ENCODE measurements around the gene CDC42EP1. TPM values are rescaled to one million over a fixed set of nuclear protein-coding genes. Genes with fewer than 3 reads are reported as not detected.
"Not testable (repeated sequence)": the region's sequence is repeated elsewhere in the genome, so short reads cannot be mapped to it uniquely, and the experiment has no call there.

The CDC42EP1 gene
- polyA plus RNA-seq, 3 donors, result 5.9 to 13.2 (median 8.5) TPM

DNA sequence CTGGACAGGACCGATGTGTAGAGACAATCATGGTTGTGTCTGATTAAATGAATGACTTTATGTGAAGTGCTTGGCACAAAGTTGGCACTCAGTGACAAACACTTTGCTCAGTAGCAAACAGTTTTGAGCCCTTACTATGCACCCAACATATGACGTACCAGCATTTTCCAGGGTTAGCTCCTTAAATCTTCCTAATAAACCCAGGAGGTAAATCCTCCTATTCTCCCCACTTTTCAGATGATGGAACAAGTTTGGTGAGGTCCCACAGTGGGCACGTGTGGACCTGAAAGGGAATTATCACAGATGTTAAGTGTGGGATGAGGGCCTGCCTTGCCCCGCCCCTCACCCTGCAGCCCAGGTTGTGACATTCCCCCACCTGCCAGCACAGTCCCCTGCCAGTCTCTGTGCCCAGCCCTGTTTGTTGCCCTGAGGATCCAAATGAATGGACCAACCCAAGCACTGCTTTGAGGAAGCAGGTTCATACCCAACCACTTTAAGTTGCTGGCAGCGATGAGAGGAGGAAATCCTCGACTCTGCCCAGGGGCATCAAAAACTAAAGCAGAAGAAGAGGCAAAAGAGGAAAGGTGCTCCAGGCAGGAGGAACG, 34.4 kb upstream of the CDC42EP1 start:
- no peaks in the 10 kb centered on the region for H3K9me3 ChIP-seq (replicated peaks in 1 of 2; ENCODE audit: control insufficient read depth in 1 of 2, insufficient read depth in 1 of 2, low read length in 2 of 2)
- no peak overlapping the region for H3K4me3 ChIP-seq (replicated peaks in 1 of 3; ENCODE audit: low read depth in 2 of 3, low read length in 3 of 3)
- Mint-ChIP-seq H3K4me1 (peaks cover 12% of the 10 kb centered on the region), H3K27ac (peak overlapping the region in 1 of 7 donors; percentile 75), H3K4me3 (no peak overlapping the region), H3K36me3 (no peaks in the 10 kb centered on the region), H3K9me3 (peaks cover 0 to 3% (median 0%) of the 10 kb centered on the region in 7 donors), H3K27me3 (ENCODE audit: low read depth in 3 of 3) (peaks cover 18 to 27% (median 20%) of the 10 kb centered on the region in 3 donors)
- TF ChIP-seq, protein P1, sequence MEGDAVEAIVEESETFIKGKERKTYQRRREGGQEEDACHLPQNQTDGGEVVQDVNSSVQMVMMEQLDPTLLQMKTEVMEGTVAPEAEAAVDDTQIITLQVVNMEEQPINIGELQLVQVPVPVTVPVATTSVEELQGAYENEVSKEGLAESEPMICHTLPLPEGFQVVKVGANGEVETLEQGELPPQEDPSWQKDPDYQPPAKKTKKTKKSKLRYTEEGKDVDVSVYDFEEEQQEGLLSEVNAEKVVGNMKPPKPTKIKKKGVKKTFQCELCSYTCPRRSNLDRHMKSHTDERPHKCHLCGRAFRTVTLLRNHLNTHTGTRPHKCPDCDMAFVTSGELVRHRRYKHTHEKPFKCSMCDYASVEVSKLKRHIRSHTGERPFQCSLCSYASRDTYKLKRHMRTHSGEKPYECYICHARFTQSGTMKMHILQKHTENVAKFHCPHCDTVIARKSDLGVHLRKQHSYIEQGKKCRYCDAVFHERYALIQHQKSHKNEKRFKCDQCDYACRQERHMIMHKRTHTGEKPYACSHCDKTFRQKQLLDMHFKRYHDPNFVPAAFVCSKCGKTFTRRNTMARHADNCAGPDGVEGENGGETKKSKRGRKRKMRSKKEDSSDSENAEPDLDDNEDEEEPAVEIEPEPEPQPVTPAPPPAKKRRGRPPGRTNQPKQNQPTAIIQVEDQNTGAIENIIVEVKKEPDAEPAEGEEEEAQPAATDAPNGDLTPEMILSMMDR (IDR thresholded peaks at IDR 0.05), result no peak
- no peak overlapping the region for H2AFZ ChIP-seq (ENCODE audit: insufficient read depth, low read depth, low read length, poor library complexity, severe bottlenecking)
- no peak for DNase-seq
- no peak overlapping the region for H3K9ac ChIP-seq (ENCODE audit: insufficient read depth, low read length, poor library complexity, severe bottlenecking)
- H3K4me2 ChIP-seq (replicated peaks; ENCODE audit: extremely low read depth, low read length, poor library complexity, severe bottlenecking), result no peak overlapping the region
- WGBS (ENCODE audit: insufficient coverage), result 88% methylated on average over 2 of the region's 7 CpGs
- no peaks in the 10 kb centered on the region for H3K79me2 ChIP-seq (ENCODE audit: insufficient read depth, low read length)
- H4K20me1 ChIP-seq (ENCODE audit: insufficient read depth, low read length), result no peaks in the 10 kb centered on the region
- no peak overlapping the region for H3K27ac ChIP-seq (ENCODE audit: low read depth in 1 of 2, low read length in 2 of 2)
- peaks cover 0 to 11% of the 10 kb centered on the region in 2 donors for H3K27me3 ChIP-seq (ENCODE audit: control insufficient read depth in 2 of 2, insufficient read depth in 2 of 2, low read length in 2 of 2)
- peaks cover 0 to 7% of the 10 kb centered on the region in 2 donors for H3K4me1 ChIP-seq (ENCODE audit: control insufficient read depth in 1 of 2, insufficient read depth in 2 of 2, low read length in 2 of 2)
- no peaks in the 10 kb centered on the region for H3K36me3 ChIP-seq (replicated peaks in 1 of 2; ENCODE audit: control insufficient read depth in 1 of 2, insufficient read depth in 2 of 2, low read length in 2 of 2)
- intact Hi-C loops (cut with micrococcal nuclease), result no loop called here

DNA sequence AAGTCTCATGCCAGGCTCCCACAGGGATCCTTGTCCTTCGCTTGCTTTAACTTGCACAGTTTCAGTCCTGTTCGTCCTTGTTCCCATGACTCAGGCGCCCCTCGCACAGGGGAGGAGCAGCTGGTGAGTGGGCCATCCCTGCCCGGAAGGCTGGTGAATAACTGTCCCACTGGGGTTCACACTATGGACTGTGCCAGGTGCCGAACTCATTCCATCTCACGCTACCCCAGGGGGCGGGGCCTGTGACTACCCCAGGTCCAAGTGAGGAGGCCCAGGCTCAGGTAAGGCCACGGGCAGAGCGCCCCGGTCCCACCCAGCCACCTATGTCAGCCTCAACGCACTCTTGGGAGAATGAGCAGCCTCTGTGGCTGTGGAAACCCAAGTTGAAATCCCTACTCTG, 33.9 kb upstream of the CDC42EP1 start:
- no peak overlapping the region for H3K4me3 Mint-ChIP-seq
- 95% methylated on average over 11 of the region's 12 CpGs for WGBS (ENCODE audit: insufficient coverage)
- H3K9me3 Mint-ChIP-seq, result peaks cover 0 to 3% (median 0%) of the 10 kb centered on the region in 7 donors
- H3K36me3 ChIP-seq (replicated peaks in 1 of 2; ENCODE audit: control insufficient read depth in 1 of 2, insufficient read depth in 2 of 2, low read length in 2 of 2), result no peaks in the 10 kb centered on the region
- intact Hi-C loops (cut with micrococcal nuclease), result no loop called here
- H3K27ac Mint-ChIP-seq, result peak overlapping the region in 1 of 7 donors; percentile 45
- H3K4me3 ChIP-seq (replicated peaks in 1 of 3; ENCODE audit: low read depth in 2 of 3, low read length in 3 of 3), result no peak overlapping the region
- DNase-seq, result no peak
- H3K9me3 ChIP-seq (replicated peaks in 1 of 2; ENCODE audit: control insufficient read depth in 1 of 2, insufficient read depth in 1 of 2, low read length in 2 of 2), result no peaks in the 10 kb centered on the region
- H3K9ac ChIP-seq (ENCODE audit: insufficient read depth, low read length, poor library complexity, severe bottlenecking), result no peak overlapping the region
- peaks cover 13 to 22% (median 15%) of the 10 kb centered on the region in 3 donors for H3K27me3 Mint-ChIP-seq (ENCODE audit: low read depth in 3 of 3)
- H2AFZ ChIP-seq (ENCODE audit: insufficient read depth, low read depth, low read length, poor library complexity, severe bottlenecking), result no peak overlapping the region
- peaks cover 12% of the 10 kb centered on the region for H3K4me1 Mint-ChIP-seq
- H3K4me2 ChIP-seq (replicated peaks; ENCODE audit: extremely low read depth, low read length, poor library complexity, severe bottlenecking), result no peak overlapping the region
- H3K79me2 ChIP-seq (ENCODE audit: insufficient read depth, low read length), result no peaks in the 10 kb centered on the region
- H3K36me3 Mint-ChIP-seq, result no peaks in the 10 kb centered on the region
- peaks cover 0 to 6% of the 10 kb centered on the region in 2 donors for H3K27me3 ChIP-seq (ENCODE audit: control insufficient read depth in 2 of 2, insufficient read depth in 2 of 2, low read length in 2 of 2)
- no peak overlapping the region for H3K27ac ChIP-seq (ENCODE audit: low read depth in 1 of 2, low read length in 2 of 2)
- TF ChIP-seq, protein P1 (IDR thresholded peaks at IDR 0.05), result no peak
- peaks cover 0 to 7% of the 10 kb centered on the region in 2 donors for H3K4me1 ChIP-seq (ENCODE audit: control insufficient read depth in 1 of 2, insufficient read depth in 2 of 2, low read length in 2 of 2)
- no peaks in the 10 kb centered on the region for H4K20me1 ChIP-seq (ENCODE audit: insufficient read depth, low read length)

DNA sequence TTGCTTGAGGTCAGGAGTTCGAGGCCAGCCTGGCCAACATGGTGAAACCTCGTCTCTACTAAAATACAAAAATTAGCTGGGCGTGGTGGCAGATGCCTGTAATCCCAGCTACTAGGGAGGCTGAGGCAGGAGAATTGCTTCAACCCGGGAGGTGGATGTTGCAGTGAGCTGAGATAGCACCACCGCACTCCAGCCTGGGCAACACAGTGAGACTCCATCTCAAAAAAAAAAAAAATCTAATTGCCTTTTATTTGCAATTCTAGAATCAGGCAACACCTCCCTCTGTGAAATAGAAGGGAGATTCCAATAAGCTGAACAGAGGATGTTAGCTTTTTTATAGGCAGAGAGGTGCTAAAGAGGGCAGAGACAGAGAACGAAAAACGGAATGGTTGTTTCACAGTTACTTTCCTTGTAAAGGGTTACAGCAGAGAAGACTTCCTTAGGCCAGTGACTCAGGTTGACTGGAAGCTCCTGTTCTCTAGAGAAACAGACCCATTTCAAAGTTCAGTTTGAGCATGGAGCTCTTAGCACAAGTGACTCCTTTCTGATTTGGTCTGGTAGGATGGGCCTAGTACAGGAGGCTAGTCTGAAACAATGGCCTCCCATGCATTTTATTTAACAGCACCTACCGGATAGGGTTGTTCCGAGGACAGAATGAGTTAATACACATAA, 33.1 kb upstream of the CDC42EP1 start:
- H3K9me3 ChIP-seq (replicated peaks in 1 of 2; ENCODE audit: control insufficient read depth in 1 of 2, insufficient read depth in 1 of 2, low read length in 2 of 2); H3K36me3 Mint-ChIP-seq; H3K27me3 ChIP-seq (ENCODE audit: control insufficient read depth in 2 of 2, insufficient read depth in 2 of 2, low read length in 2 of 2); H3K4me3 ChIP-seq (replicated peaks in 1 of 3; ENCODE audit: low read depth in 2 of 3, low read length in 3 of 3); H3K27ac Mint-ChIP-seq; DNase-seq; H3K4me2 ChIP-seq (replicated peaks; ENCODE audit: extremely low read depth, low read length, poor library complexity, severe bottlenecking); H4K20me1 ChIP-seq (ENCODE audit: insufficient read depth, low read length); H3K9ac ChIP-seq (ENCODE audit: insufficient read depth, low read length, poor library complexity, severe bottlenecking); H3K79me2 ChIP-seq (ENCODE audit: insufficient read depth, low read length); H2AFZ ChIP-seq (ENCODE audit: insufficient read depth, low read depth, low read length, poor library complexity, severe bottlenecking); H3K4me3 Mint-ChIP-seq; H3K4me1 ChIP-seq (ENCODE audit: control insufficient read depth in 1 of 2, insufficient read depth in 2 of 2, low read length in 2 of 2); H3K9me3 Mint-ChIP-seq; H3K36me3 ChIP-seq (replicated peaks in 1 of 2; ENCODE audit: control insufficient read depth in 1 of 2, insufficient read depth in 2 of 2, low read length in 2 of 2); intact Hi-C loops (cut with micrococcal nuclease); H3K27ac ChIP-seq (ENCODE audit: low read depth in 1 of 2, low read length in 2 of 2): not testable (repeated sequence)
- WGBS (ENCODE audit: insufficient coverage), result 68% methylated on average over 3 of the region's 9 CpGs
- H3K27me3 Mint-ChIP-seq (ENCODE audit: low read depth in 3 of 3), result peaks cover 8 to 20% (median 10%) of the 10 kb centered on the region in 3 donors
- H3K4me1 Mint-ChIP-seq, result peaks cover 12% of the 10 kb centered on the region

All from CD14-positive monocyte (primary cell).